Calu3 (cell line): ENCODE data around the gene STX7. TPM values are rescaled to one million over a fixed set of nuclear protein-coding genes. Genes with fewer than 3 reads are reported as not detected.
"Not testable (repeated sequence)": the region's sequence is repeated elsewhere in the genome, so short reads cannot be mapped to it uniquely, and the experiment has no call there.

Source experiments
- Bru-seq: library from RNA; stranded (reverse); fragments of 400-500 nt; gene quantifications from one replicate; lab custom pipeline; 2021; lab: Mats Ljungman, UMichigan
- BruChase-seq, 2 experiments: library from RNA; stranded (reverse); fragments of 400-500 nt; gene quantifications; one replicate each; lab custom pipeline; 2021; lab: Mats Ljungman, UMichigan
- BruUV-seq: library from RNA; stranded (reverse); fragments of 400-500 nt; replicated peaks from 2 replicates; lab custom pipeline; 2021; lab: Mats Ljungman, UMichigan
- CTCF ChIA-PET: fragments of 300-600 bp; sonication (Branson Sonifier 250); formaldehyde crosslinking; loops from one replicate; lab custom pipeline; 2022; ENCODE audit warnings: antibody characterized with exemption; lab: Charles Lee
- DNase-seq: peaks from one replicate; pipeline ENCODE4 v3.0.0; 2022
- H3K27ac Mint-ChIP-seq: one replicate; pipeline ENCODE4 v1.8.0; 2022; ENCODE audit warnings: mixed read lengths; ENCODE audit not compliant: unreplicated experiment
- H3K27me3 Mint-ChIP-seq: one replicate; pipeline ENCODE4 v1.8.0; 2022; ENCODE audit warnings: mixed read lengths; ENCODE audit not compliant: unreplicated experiment
- H3K36me3 Mint-ChIP-seq: one replicate; pipeline ENCODE4 v1.8.0; 2022; ENCODE audit warnings: mild to moderate bottlenecking, moderate library complexity, mixed read lengths; ENCODE audit not compliant: insufficient read depth, unreplicated experiment
- H3K4me1 Mint-ChIP-seq: one replicate; pipeline ENCODE4 v1.8.0; 2022; ENCODE audit warnings: mild to moderate bottlenecking, low read depth, mixed read lengths; ENCODE audit not compliant: unreplicated experiment
- H3K4me3 Mint-ChIP-seq: one replicate; pipeline ENCODE4 v1.8.0; 2022; ENCODE audit warnings: mild to moderate bottlenecking, low read depth, moderate library complexity, mixed read lengths; ENCODE audit not compliant: unreplicated experiment
- H3K9me3 Mint-ChIP-seq: one replicate; pipeline ENCODE4 v1.8.0; 2022; ENCODE audit warnings: low read depth, mixed read lengths; ENCODE audit not compliant: unreplicated experiment
- CTCF ChIP-seq: fragments of 200-600 bp; IDR thresholded peaks from one replicate; pipeline ENCODE4 v1.8.0; 2022; ENCODE audit warnings: antibody characterized with exemption; ENCODE audit not compliant: unreplicated experiment
- intact Hi-C: fragments of 100-400 bp; cut with micrococcal nuclease; formaldehyde crosslinking; loops from one replicate; pipeline ENCODE4 v1.10.0; 2022; ENCODE audit not compliant: unreplicated experiment
- long read RNA-seq: library from polyadenylated mRNA; stranded (forward); transcript quantifications from one replicate; pipeline ENCODE4 v2.0.0, GENCODE V29; 2022
- total RNA-seq: library from RNA; stranded (reverse); gene quantifications from 2 replicates; pipeline ENCODE4 v1.2.3, GENCODE V29; 2022

Gene STX7, protein sequence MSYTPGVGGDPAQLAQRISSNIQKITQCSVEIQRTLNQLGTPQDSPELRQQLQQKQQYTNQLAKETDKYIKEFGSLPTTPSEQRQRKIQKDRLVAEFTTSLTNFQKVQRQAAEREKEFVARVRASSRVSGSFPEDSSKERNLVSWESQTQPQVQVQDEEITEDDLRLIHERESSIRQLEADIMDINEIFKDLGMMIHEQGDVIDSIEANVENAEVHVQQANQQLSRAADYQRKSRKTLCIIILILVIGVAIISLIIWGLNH
- 66.8 and 73.2 TPM in 2 replicates for total RNA-seq
- Bru-seq, nascent RNA: percentile 88 among the genes with signal in this experiment
- percentile 84 among the genes with signal in this experiment for BruChase-seq, experiment 1, labeled RNA remaining after a 6-hour chase
- BruChase-seq, experiment 2, labeled RNA remaining after a 2-hour chase: percentile 81 among the genes with signal in this experiment
- long read RNA-seq, full-length matches to known transcripts: 86 of 116 reads
- long read RNA-seq, partial matches to known transcripts: 5 of 116 reads
- long read RNA-seq, other reads (novel, unspliced or antisense): 25 of 116 reads

- Mint-ChIP-seq H3K4me1 (peaks cover 32% of the 10 kb centered on the region), H3K27me3 (no peaks in the 10 kb centered on the region), H3K9me3 (no peaks in the 10 kb centered on the region), H3K4me3 (peak within 1 kb of the TSS; percentile 96), H3K36me3 (peaks cover 23% of the 10 kb centered on the region), H3K27ac (peak within 1 kb of the TSS; percentile 73)
- TF ChIP-seq CTCF: no peak
- CTCF ChIA-PET: interaction anchor here (0.8 to 1.4 kb wide), 5 partner anchors 12 to 255 kb away, joined by 3 to 5 read pairs (median 3); no protein-coding TSS in a partner anchor
- DNase-seq: peak; percentile 92
- BruUV-seq: no TSS peak
- intact Hi-C loops: no loop called here
Measured at GRCh38 chr6:132512638-132513632, at the start of gene STX7. Gene STX7 (minus strand): TSS chr6:132513116. CDS start chr6:132503530, 9,586 bp downstream.

- intact Hi-C loops, H3K4me3 Mint-ChIP-seq, CTCF ChIA-PET, H3K9me3 Mint-ChIP-seq, DNase-seq, H3K27ac Mint-ChIP-seq, H3K4me1 Mint-ChIP-seq, BruUV-seq, H3K27me3 Mint-ChIP-seq, H3K36me3 Mint-ChIP-seq: not testable (repeated sequence)
Measured at GRCh38 chr6:132560087-132560486, 47.2 kb upstream of the STX7 start.

- CTCF ChIA-PET: interaction anchor here (0.5 kb wide), 1 partner anchor 268 kb away, joined by 3 read pairs; no protein-coding TSS in a partner anchor
- no peaks in the 10 kb centered on the region for H3K4me1 Mint-ChIP-seq
- no TSS peak for BruUV-seq
- H3K36me3 Mint-ChIP-seq: no peaks in the 10 kb centered on the region
- no peak for DNase-seq
- H3K27me3 Mint-ChIP-seq: no peaks in the 10 kb centered on the region
- H3K9me3 Mint-ChIP-seq: no peaks in the 10 kb centered on the region
- H3K4me3 Mint-ChIP-seq: no peak within 1 kb of the TSS
- intact Hi-C loops: no loop called here
- H3K27ac Mint-ChIP-seq: no peak within 1 kb of the TSS
- TF ChIP-seq CTCF: no peak
Measured at GRCh38 chr6:132552372-132552771, 39.5 kb upstream of the STX7 start, which contains the start of gene TAAR8. Gene TAAR8 (plus strand): TSS chr6:132552672. CDS start chr6:132552693, 21 bp downstream.

DNA sequence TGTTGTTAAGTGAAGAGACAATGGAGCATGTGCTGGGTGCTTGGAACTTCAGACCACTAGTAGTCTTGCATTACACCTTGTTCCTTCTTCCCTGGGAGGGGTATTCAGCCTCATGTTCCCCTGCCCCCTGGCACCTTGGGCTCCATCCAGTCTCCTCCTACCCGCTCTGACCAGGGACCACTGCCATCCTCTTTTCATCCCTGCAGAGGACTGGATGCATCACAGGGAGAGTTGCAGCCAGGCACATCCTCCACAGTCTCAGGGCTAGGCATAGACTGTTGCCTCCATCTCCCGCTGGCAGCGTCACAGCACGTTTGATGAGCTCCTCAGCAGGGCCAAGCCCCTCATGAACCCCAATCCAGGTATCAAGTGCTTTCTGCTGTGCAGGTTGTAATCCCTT lies 38.3 kb upstream of the STX7 start:
- TF ChIP-seq CTCF: no peak
- no TSS peak for BruUV-seq
- Mint-ChIP-seq H3K27ac (no peak overlapping the region), H3K9me3 (no peaks in the 10 kb centered on the region), H3K27me3 (no peaks in the 10 kb centered on the region), H3K4me3 (no peak overlapping the region), H3K4me1 (no peaks in the 10 kb centered on the region), H3K36me3 (no peaks in the 10 kb centered on the region)
- intact Hi-C loops: no loop called here
- CTCF ChIA-PET: interaction anchor here (0.8 kb wide), 1 partner anchor 34 kb away, joined by 3 read pairs; no protein-coding TSS in a partner anchor
- DNase-seq: no peak
